Adipocyte (in vitro differentiated cells): ENCODE results near the gene RYK.

Experiments
- DNase-seq: peaks from one replicate; pipeline ENCODE4 v3.0.0-alpha.2; 2015; ENCODE audit warnings: low read depth
- H3K27me3 ChIP-seq: replicated peaks from 2 replicates; pipeline ENCODE4 v1.7.0; 2013; ENCODE audit warnings: mild to moderate bottlenecking, low read length, moderate library complexity; ENCODE audit not compliant: control insufficient read depth, insufficient read depth
- H3K36me3 ChIP-seq: 2 replicates; pipeline ENCODE4 v1.7.0; 2013; ENCODE audit warnings: low read length, mild to moderate bottlenecking, moderate library complexity; ENCODE audit not compliant: control insufficient read depth, insufficient read depth, severe bottlenecking
- H3K4me1 ChIP-seq: 2 replicates; pipeline ENCODE4 v1.7.0; 2013; ENCODE audit warnings: mild to moderate bottlenecking, low read length, moderate library complexity; ENCODE audit not compliant: control insufficient read depth, insufficient read depth
- H3K4me3 ChIP-seq: 2 replicates; pipeline ENCODE4 v1.7.0; 2013; ENCODE audit warnings: mild to moderate bottlenecking, low read length, moderate library complexity
- H3K9ac ChIP-seq: 2 replicates; pipeline ENCODE4 v1.7.0; 2013; ENCODE audit warnings: mild to moderate bottlenecking, low read length, moderate library complexity
- H3K9me3 ChIP-seq: 2 replicates; pipeline ENCODE4 v1.7.0; 2013; ENCODE audit warnings: mild to moderate bottlenecking, low read length, moderate library complexity; ENCODE audit not compliant: control insufficient read depth

RYK gene

GRCh38 chr3:134146666-134147065 is 104.0 kb downstream of the RYK start:
- no peak overlapping the region for H3K9ac ChIP-seq
- H3K4me1 ChIP-seq = peaks cover 12% of the 10 kb centered on the region
- H3K36me3 ChIP-seq = no peaks in the 10 kb centered on the region
- H3K4me3 ChIP-seq = no peak overlapping the region
- no peaks in the 10 kb centered on the region for H3K9me3 ChIP-seq
- no peak for DNase-seq
- H3K27me3 ChIP-seq = no peaks in the 10 kb centered on the region

DNA sequence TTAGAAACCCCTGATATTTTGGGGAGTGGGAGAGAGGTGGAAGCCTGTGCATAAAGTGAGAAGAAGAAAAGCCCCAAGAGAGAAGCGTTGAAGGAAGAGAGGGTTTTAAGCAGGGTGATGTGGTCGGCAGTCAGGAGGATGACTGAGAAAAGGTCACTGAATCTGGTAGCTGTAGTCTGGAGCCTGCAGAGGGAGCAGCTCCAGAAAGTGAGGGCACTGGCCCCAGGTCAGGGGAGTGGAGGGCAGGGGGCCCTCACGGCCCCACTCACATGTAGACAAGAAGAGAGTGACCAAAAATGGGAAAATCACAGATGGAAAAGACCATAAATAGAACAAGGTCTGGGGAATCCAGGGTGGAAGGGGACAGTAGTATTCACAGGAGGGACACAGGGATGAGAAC is 105.5 kb downstream of the RYK start:
- H3K27me3 ChIP-seq = no peaks in the 10 kb centered on the region
- no peak for DNase-seq
- no peak overlapping the region for H3K4me3 ChIP-seq
- no peak overlapping the region for H3K9ac ChIP-seq
- H3K36me3 ChIP-seq = no peaks in the 10 kb centered on the region
- H3K4me1 ChIP-seq = peaks cover 12% of the 10 kb centered on the region
- H3K9me3 ChIP-seq = no peaks in the 10 kb centered on the region

DNA sequence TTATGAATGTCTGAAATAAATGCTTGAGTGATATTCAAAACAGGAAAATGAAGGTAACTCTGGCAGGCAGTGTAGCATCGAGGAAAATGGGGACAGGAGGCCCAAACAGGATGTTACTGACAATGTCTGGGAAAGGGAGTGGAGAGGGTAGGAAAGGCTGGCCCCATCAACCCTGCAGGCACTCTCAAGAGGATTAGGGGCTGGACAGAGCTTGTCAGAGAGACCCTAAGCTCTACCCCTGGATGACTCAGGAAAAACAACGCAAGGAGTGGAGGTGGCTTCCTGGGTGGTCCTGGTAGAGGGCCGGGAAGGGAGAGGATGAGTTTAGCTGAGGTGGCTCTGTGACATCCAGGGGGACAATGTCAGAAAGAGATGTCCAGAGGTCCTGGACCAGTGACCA is 106.0 kb downstream of the RYK start:
- no peak overlapping the region for H3K9ac ChIP-seq
- no peaks in the 10 kb centered on the region for H3K9me3 ChIP-seq
- no peaks in the 10 kb centered on the region for H3K27me3 ChIP-seq
- no peak for DNase-seq
- no peak overlapping the region for H3K4me3 ChIP-seq
- H3K36me3 ChIP-seq = no peaks in the 10 kb centered on the region
- H3K4me1 ChIP-seq = peaks cover 11% of the 10 kb centered on the region

DNA sequence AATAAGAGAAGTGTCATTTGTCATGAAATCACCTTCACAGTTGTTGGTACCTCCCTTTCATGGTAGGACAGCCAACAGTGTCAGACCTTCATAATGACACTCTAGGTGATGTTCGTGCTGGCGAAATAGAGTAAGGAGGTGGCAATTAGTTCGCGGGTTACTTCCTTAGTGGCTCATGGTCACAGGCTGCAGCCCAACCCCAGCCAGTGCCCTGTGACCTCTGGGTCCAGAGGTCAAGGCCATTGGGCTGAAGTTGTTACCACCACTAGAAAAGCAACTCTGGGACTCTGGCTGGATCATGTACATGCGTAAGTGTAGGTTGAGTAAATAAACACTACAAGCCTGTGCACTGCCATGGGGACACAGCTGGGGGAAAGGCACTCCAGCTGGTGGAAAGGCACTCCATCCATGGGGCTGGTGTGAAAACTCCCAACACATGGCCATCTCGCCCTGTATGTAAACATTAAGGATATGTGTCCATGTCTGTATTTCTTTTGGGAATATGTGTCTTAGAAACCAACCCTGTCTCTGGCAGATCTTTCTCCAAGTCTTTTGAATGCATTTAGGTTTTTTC is 106.7 kb downstream of the RYK start:
- no peak overlapping the region for H3K4me3 ChIP-seq

GRCh38 chr3:134136604-134137003 is 114.1 kb downstream of the RYK start:
- H3K4me3 ChIP-seq = no peak overlapping the region
- H3K4me1 ChIP-seq = no peaks in the 10 kb centered on the region
- DNase-seq = no peak
- H3K9ac ChIP-seq = no peak overlapping the region
- no peaks in the 10 kb centered on the region for H3K36me3 ChIP-seq
- H3K9me3 ChIP-seq = no peaks in the 10 kb centered on the region
- H3K27me3 ChIP-seq = no peaks in the 10 kb centered on the region

More for the DNA sequence above, 106.7 kb downstream of the RYK start:
- Histone ChIP-seq H3K9me3 (no peaks in the 10 kb centered on the region), H3K36me3 (no peaks in the 10 kb centered on the region), H3K4me1 (peaks cover 3% of the 10 kb centered on the region), H3K27me3 (no peaks in the 10 kb centered on the region), H3K9ac (no peak overlapping the region)
- DNase-seq = no peak

GRCh38 chr3:134134698-134135415 is 115.8 kb downstream of the RYK start:
- Histone ChIP-seq H3K36me3 (no peaks in the 10 kb centered on the region), H3K4me1 (no peaks in the 10 kb centered on the region), H3K4me3 (no peak overlapping the region), H3K9ac (no peak overlapping the region), H3K27me3 (no peaks in the 10 kb centered on the region), H3K9me3 (no peaks in the 10 kb centered on the region)
- no peak for DNase-seq

- no peaks in the 10 kb centered on the region for H3K9me3 ChIP-seq
- no peak overlapping the region for H3K9ac ChIP-seq
- DNase-seq = no peak
- H3K4me3 ChIP-seq = no peak overlapping the region
- H3K36me3 ChIP-seq = peaks cover 1% of the 10 kb centered on the region
- no peaks in the 10 kb centered on the region for H3K27me3 ChIP-seq
- no peaks in the 10 kb centered on the region for H3K4me1 ChIP-seq
Measured at GRCh38 chr3:134134240-134134639, 116.4 kb downstream of the RYK start.

- no peak for DNase-seq
- Histone ChIP-seq H3K9ac (no peak overlapping the region), H3K36me3 (peaks cover 10% of the 10 kb centered on the region), H3K4me1 (no peaks in the 10 kb centered on the region), H3K4me3 (no peak overlapping the region), H3K27me3 (no peaks in the 10 kb centered on the region), H3K9me3 (no peaks in the 10 kb centered on the region)
Measured at GRCh38 chr3:134132961-134133360, 117.7 kb downstream of the RYK start.

DNA sequence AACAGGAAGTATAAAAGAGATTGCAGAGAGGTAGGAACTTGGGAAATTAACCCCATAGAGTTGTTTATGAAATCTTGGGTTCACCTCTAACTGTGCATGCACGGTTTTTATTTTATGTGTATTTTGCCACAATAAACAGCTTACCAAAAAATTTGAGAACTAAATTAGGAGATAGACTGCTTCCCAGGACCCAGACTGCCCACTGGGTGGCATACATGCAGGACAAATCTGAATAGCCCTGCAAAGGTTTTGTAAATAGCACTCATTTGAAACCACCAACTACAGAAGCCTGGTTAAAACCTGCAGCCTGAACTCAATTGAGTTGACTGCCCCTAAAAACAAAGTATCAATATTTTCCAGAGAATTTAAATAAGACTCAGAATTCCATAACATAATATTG is 124.5 kb downstream of the RYK start:
- Histone ChIP-seq H3K36me3 (peaks cover 15% of the 10 kb centered on the region), H3K4me3 (no peak overlapping the region), H3K4me1 (no peaks in the 10 kb centered on the region), H3K9me3 (peaks cover 11% of the 10 kb centered on the region), H3K9ac (no peak overlapping the region), H3K27me3 (no peaks in the 10 kb centered on the region)
- DNase-seq = no peak

GRCh38 chr3:134114726-134115125 is 135.9 kb downstream of the RYK start:
- no peak for DNase-seq
- Histone ChIP-seq H3K4me1 (no peaks in the 10 kb centered on the region), H3K9me3 (peaks cover 7% of the 10 kb centered on the region), H3K9ac (no peak overlapping the region), H3K36me3 (no peaks in the 10 kb centered on the region), H3K4me3 (no peak overlapping the region), H3K27me3 (no peaks in the 10 kb centered on the region)

DNA sequence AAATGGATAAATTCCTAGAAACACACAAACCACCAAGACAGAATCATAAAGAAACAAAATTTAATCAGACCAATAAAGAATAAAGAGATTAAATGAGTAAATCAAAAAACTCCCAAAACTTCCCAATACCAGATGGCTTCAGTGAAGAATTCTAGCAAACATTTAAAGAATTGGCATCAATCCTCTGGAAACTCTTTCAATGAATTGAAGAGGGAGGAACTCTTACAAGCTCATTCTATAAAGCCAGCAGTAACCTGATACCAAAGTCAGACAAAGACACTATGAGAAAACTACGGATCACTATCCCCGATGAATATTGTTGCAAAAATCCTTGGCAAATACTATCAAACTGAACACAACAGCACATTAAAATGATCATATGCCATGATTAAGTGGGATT is 139.0 kb downstream of the RYK start:
- H3K9ac ChIP-seq = no peak overlapping the region
- H3K36me3 ChIP-seq = no peaks in the 10 kb centered on the region
- no peaks in the 10 kb centered on the region for H3K27me3 ChIP-seq
- no peak overlapping the region for H3K4me3 ChIP-seq
- no peaks in the 10 kb centered on the region for H3K4me1 ChIP-seq
- H3K9me3 ChIP-seq = no peaks in the 10 kb centered on the region
- peak; percentile 12 for DNase-seq

GRCh38 chr3:134110963-134111362 is 139.7 kb downstream of the RYK start:
- H3K4me1 ChIP-seq = no peaks in the 10 kb centered on the region
- no peak overlapping the region for H3K9ac ChIP-seq
- no peaks in the 10 kb centered on the region for H3K36me3 ChIP-seq
- no peak overlapping the region for H3K4me3 ChIP-seq
- no peaks in the 10 kb centered on the region for H3K27me3 ChIP-seq
- DNase-seq = no peak
- no peaks in the 10 kb centered on the region for H3K9me3 ChIP-seq
